HEK293 (cell line): ENCODE results near the gene PCDH19.
A peak's percentile ranks its signal among the peaks of the same experiment; 100 is the strongest.

Source experiments
- CTCF ChIA-PET: fragments of 350-600 bp; formaldehyde crosslinking; extraction: SDS; loops from one replicate; lab custom pipeline; 2021; ENCODE audit warnings: antibody characterized with exemption; lab: Yijun Ruan, JAX
- POLR2A ChIA-PET: fragments of 300-600 bp; formaldehyde crosslinking; extraction: SDS; loops from one replicate; lab custom pipeline; 2020; ENCODE audit warnings: antibody characterized with exemption, inconsistent platforms; lab: Yijun Ruan, JAX
- H3K27ac ChIP-seq: fragments of 200-500 bp; sonication (Bioruptor generic); 2 replicates; pipeline ENCODE4 v1.5.1; 2014; ENCODE audit warnings: low read depth, low read length, control low read depth, inconsistent platforms; ENCODE audit errors: extremely low read depth
- H3K36me3 ChIP-seq, 2 experiments: fragments of 200-500 bp in 1 of 2; sonication (Bioruptor generic) in 1 of 2; 1 replicate in 1 of 2; 2 replicates in 1 of 2; pipeline ENCODE4 v1.5.1; 2014 to 2017; ENCODE audit warnings: inconsistent platforms in 2 of 2, low read length in 2 of 2; ENCODE audit not compliant: control insufficient read depth in 2 of 2, insufficient read depth in 1 of 2
- H3K4me1 ChIP-seq: fragments of 200-500 bp; sonication (Bioruptor generic); 2 replicates; pipeline ENCODE4 v1.5.1; 2014; ENCODE audit warnings: mild to moderate bottlenecking, low read length, inconsistent platforms; ENCODE audit not compliant: control insufficient read depth, insufficient read depth
- H3K4me3 ChIP-seq: 2 replicates; pipeline ENCODE4 v1.5.1; 2011; ENCODE audit warnings: low read depth, mild to moderate bottlenecking, control low read depth, low read length, moderate library complexity
- H3K9me3 ChIP-seq: fragments of 200-500 bp; sonication (Bioruptor generic); 2 replicates; pipeline ENCODE4 v1.5.1; 2014; ENCODE audit warnings: low read depth, low read length, inconsistent platforms; ENCODE audit not compliant: control insufficient read depth, insufficient read depth
- BCL11A ChIP-seq: fragments of 450-650 bp; formaldehyde crosslinking; IDR thresholded peaks from 2 replicates; pipeline ENCODE4 v1.5.1; 2016; ENCODE audit warnings: low read depth, missing biosample characterization, missing genetic modification characterization
- GLIS2 ChIP-seq: fragments of 450-650 bp; formaldehyde crosslinking; IDR thresholded peaks from 2 replicates; pipeline ENCODE4 v1.5.1; 2016; ENCODE audit warnings: missing biosample characterization, missing genetic modification characterization
- MZF1 ChIP-seq: fragments of 450-650 bp; formaldehyde crosslinking; IDR thresholded peaks from 2 replicates; pipeline ENCODE4 v1.5.1; 2017; ENCODE audit warnings: missing biosample characterization, missing genetic modification characterization, borderline replicate concordance
- RBAK ChIP-seq: fragments of 450-650 bp; formaldehyde crosslinking; IDR thresholded peaks from 2 replicates; pipeline ENCODE4 v1.5.1; 2016; ENCODE audit warnings: missing biosample characterization, missing genetic modification characterization
- SALL2 ChIP-seq: fragments of 450-650 bp; formaldehyde crosslinking; IDR thresholded peaks from 2 replicates; pipeline ENCODE4 v1.5.0; 2017; ENCODE audit warnings: missing biosample characterization, mild to moderate bottlenecking, missing genetic modification characterization, borderline replicate concordance
- YY2 ChIP-seq: fragments of 450-650 bp; formaldehyde crosslinking; IDR thresholded peaks from 2 replicates; pipeline ENCODE4 v1.5.1; 2016; ENCODE audit warnings: missing biosample characterization, missing genetic modification characterization
- ZBTB7A ChIP-seq: fragments of 450-650 bp; formaldehyde crosslinking; IDR thresholded peaks from 2 replicates; pipeline ENCODE4 v1.5.1; 2016; ENCODE audit warnings: low read depth, missing biosample characterization, missing genetic modification characterization
- ZIC2 ChIP-seq: fragments of 450-650 bp; formaldehyde crosslinking; IDR thresholded peaks from 2 replicates; pipeline ENCODE4 v1.5.1; 2016; ENCODE audit warnings: missing biosample characterization, missing genetic modification characterization
- ZNF121 ChIP-seq: fragments of 450-650 bp; formaldehyde crosslinking; IDR thresholded peaks from 2 replicates; pipeline ENCODE4 v1.5.1; 2016; ENCODE audit warnings: missing biosample characterization, missing genetic modification characterization
- ZNF341 ChIP-seq: fragments of 450-650 bp; formaldehyde crosslinking; IDR thresholded peaks from 2 replicates; pipeline ENCODE4; 2016; ENCODE audit warnings: low read depth, missing biosample characterization, missing genetic modification characterization
- ZNF580 ChIP-seq: fragments of 450-650 bp; formaldehyde crosslinking; IDR thresholded peaks from 2 replicates; pipeline ENCODE4 v1.5.1; 2016; ENCODE audit warnings: missing biosample characterization, missing genetic modification characterization
- ZNF677 ChIP-seq: fragments of 450-650 bp; IDR thresholded peaks from 2 replicates; pipeline ENCODE4 v1.5.0; 2018; ENCODE audit warnings: missing biosample characterization, mild to moderate bottlenecking, missing genetic modification characterization, moderate library complexity
- ZNF701 ChIP-seq: fragments of 450-650 bp; formaldehyde crosslinking; IDR thresholded peaks from 2 replicates; pipeline ENCODE4 v1.5.1; 2016; ENCODE audit warnings: missing biosample characterization, missing genetic modification characterization
- ZNF792 ChIP-seq: fragments of 450-650 bp; formaldehyde crosslinking; IDR thresholded peaks from 2 replicates; pipeline ENCODE4 v1.5.1; 2016; ENCODE audit warnings: missing biosample characterization, missing genetic modification characterization
- ZNF830 ChIP-seq: fragments of 450-650 bp; IDR thresholded peaks from 2 replicates; pipeline ENCODE4 v1.5.0; 2018; ENCODE audit warnings: missing biosample characterization, missing genetic modification characterization, low read depth, mild to moderate bottlenecking, moderate library complexity
- ZXDB ChIP-seq: fragments of 450-650 bp; formaldehyde crosslinking; IDR thresholded peaks from 2 replicates; pipeline ENCODE4 v1.5.1; 2016; ENCODE audit warnings: missing biosample characterization, missing genetic modification characterization
- TF ChIP-seq, protein P1 (sequence below): fragments of 450-650 bp; formaldehyde crosslinking; IDR thresholded peaks from 2 replicates; pipeline ENCODE4 v1.5.1; 2016; ENCODE audit warnings: missing biosample characterization, missing genetic modification characterization, borderline replicate concordance
- TF ChIP-seq, protein P2 (sequence below): IDR thresholded peaks from 2 replicates; pipeline ENCODE4 v1.6.1; 2011; ENCODE audit warnings: mild to moderate bottlenecking, low read depth, low read length, borderline replicate concordance
- TF ChIP-seq, protein P3 (sequence below): fragments of 450-650 bp; formaldehyde crosslinking; IDR thresholded peaks from 2 replicates; pipeline ENCODE4 v1.5.1; 2016; ENCODE audit warnings: missing biosample characterization, missing genetic modification characterization

The PCDH19 gene

GRCh38 chrX:100340491-100341141 lies 69.5 kb downstream of the PCDH19 start (continued):
- TF ChIP-seq ZNF792 (tag by site-specific recombination), result no peak
- TF ChIP-seq ZBTB7A, result no peak
- TF ChIP-seq ZIC2 (tag by site-specific recombination), result no peak
- TF ChIP-seq ZNF677 (tag by site-specific recombination), result no peak
- TF ChIP-seq, protein P1, sequence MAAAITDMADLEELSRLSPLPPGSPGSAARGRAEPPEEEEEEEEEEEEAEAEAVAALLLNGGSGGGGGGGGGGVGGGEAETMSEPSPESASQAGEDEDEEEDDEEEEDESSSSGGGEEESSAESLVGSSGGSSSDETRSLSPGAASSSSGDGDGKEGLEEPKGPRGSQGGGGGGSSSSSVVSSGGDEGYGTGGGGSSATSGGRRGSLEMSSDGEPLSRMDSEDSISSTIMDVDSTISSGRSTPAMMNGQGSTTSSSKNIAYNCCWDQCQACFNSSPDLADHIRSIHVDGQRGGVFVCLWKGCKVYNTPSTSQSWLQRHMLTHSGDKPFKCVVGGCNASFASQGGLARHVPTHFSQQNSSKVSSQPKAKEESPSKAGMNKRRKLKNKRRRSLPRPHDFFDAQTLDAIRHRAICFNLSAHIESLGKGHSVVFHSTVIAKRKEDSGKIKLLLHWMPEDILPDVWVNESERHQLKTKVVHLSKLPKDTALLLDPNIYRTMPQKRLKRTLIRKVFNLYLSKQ (tag by site-specific recombination), result no peak

DNA sequence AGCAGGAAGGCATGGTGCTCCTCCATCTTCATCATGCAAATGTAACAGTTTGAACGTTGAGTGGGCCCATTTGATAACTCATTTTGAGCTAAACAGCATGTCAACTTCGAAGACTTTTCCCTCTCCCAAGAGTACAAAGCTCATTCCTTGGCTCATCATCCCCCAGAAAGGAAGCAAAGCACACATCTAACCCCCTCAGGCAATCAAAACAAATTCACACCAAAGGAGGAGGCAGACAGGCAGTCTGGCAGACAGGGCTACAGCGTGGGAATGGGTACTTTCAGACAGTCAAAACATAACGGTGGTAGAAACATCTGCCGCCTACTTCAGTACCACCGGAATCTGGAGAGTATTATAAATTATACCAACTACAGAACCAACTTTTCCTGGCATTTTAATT lies 81.7 kb downstream of the PCDH19 start:
- Histone ChIP-seq H3K4me3 (no peak overlapping the region), H3K27ac (no peak overlapping the region), H3K9me3 (no peaks in the 10 kb centered on the region), H3K4me1 (no peaks in the 10 kb centered on the region), H3K36me3 (no peaks in the 10 kb centered on the region)
- TF ChIP-seq ZXDB (tag by site-specific recombination) (no peak), ZNF830 (tag by site-specific recombination) (no peak), RBAK (tag by site-specific recombination) (no peak), MZF1 (no peak), ZNF580 (tag by site-specific recombination) (no peak)
- TF ChIP-seq, protein P2, sequence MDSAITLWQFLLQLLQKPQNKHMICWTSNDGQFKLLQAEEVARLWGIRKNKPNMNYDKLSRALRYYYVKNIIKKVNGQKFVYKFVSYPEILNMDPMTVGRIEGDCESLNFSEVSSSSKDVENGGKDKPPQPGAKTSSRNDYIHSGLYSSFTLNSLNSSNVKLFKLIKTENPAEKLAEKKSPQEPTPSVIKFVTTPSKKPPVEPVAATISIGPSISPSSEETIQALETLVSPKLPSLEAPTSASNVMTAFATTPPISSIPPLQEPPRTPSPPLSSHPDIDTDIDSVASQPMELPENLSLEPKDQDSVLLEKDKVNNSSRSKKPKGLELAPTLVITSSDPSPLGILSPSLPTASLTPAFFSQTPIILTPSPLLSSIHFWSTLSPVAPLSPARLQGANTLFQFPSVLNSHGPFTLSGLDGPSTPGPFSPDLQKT, result no peak
- TF ChIP-seq, protein P3, sequence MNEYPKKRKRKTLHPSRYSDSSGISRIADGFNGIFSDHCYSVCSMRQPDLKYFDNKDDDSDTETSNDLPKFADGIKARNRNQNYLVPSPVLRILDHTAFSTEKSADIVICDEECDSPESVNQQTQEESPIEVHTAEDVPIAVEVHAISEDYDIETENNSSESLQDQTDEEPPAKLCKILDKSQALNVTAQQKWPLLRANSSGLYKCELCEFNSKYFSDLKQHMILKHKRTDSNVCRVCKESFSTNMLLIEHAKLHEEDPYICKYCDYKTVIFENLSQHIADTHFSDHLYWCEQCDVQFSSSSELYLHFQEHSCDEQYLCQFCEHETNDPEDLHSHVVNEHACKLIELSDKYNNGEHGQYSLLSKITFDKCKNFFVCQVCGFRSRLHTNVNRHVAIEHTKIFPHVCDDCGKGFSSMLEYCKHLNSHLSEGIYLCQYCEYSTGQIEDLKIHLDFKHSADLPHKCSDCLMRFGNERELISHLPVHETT (tag by site-specific recombination), result no peak
- CTCF ChIA-PET, result no interaction called here
- POLR2A ChIA-PET, result no interaction called here

DNA sequence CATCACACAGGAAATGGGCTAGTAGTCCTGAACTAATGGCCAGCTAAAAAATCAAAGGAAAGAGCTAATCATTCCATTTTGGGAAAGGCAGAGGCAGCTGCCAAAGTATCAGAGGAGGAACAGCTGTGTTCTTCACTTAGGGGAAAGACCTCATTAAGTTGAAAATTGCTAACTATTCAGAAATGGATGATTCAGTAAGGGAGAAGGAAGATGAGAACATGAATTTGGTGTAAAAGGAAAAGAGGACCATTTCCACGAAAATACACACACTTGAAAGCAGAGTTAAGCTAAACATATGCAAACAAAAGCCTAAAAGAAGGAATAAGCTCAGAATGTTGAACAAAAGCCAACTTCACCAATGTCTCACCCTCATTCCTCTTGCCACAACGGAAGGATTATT lies 90.4 kb downstream of the PCDH19 start:
- H3K4me3 ChIP-seq, result no peak overlapping the region
- POLR2A ChIA-PET, result no interaction called here
- no peaks in the 10 kb centered on the region for H3K4me1 ChIP-seq
- no peaks in the 10 kb centered on the region for H3K9me3 ChIP-seq
- CTCF ChIA-PET, result no interaction called here
- TF ChIP-seq GLIS2 (tag by site-specific recombination) (no peak), ZNF701 (tag by site-specific recombination) (no peak), ZNF121 (tag by site-specific recombination) (no peak)
- TF ChIP-seq, all 188 proteins: peak for 0
- Histone ChIP-seq H3K36me3 (peaks cover 0 to 3% of the 10 kb centered on the region in 2 experiments; a peak in 1 of 3 replicates), H3K27ac (no peak overlapping the region)

- no peaks in the 10 kb centered on the region for H3K9me3 ChIP-seq
- no peaks in the 10 kb centered on the region for H3K4me1 ChIP-seq
- H3K4me3 ChIP-seq, result no peak overlapping the region
- H3K36me3 ChIP-seq, result peaks cover 0 to 3% of the 10 kb centered on the region in 2 experiments; a peak in 1 of 3 replicates
- H3K27ac ChIP-seq, result no peak overlapping the region
- CTCF ChIA-PET, result no interaction called here
- POLR2A ChIA-PET, result no interaction called here
- peak; percentile 38 for TF ChIP-seq ZNF341
- no peak for TF ChIP-seq YY2 (tag by site-specific recombination)
- no peak for TF ChIP-seq SALL2 (tag by site-specific recombination)
- TF ChIP-seq BCL11A (tag by site-specific recombination), result no peak
- TF ChIP-seq, all 188 proteins: peak for 1
These were observed 93.1 kb downstream of the PCDH19 start for GRCh38 chrX:100316987-100317386.
